ENCODE results near the gene STPG4.
A peak's percentile ranks its signal among the peaks of the same experiment; 100 is the strongest.
"Not testable (repeated sequence)": the region's sequence is repeated elsewhere in the genome, so short reads cannot be mapped to it uniquely, and the experiment has no call there.

STPG4 gene

DNA sequence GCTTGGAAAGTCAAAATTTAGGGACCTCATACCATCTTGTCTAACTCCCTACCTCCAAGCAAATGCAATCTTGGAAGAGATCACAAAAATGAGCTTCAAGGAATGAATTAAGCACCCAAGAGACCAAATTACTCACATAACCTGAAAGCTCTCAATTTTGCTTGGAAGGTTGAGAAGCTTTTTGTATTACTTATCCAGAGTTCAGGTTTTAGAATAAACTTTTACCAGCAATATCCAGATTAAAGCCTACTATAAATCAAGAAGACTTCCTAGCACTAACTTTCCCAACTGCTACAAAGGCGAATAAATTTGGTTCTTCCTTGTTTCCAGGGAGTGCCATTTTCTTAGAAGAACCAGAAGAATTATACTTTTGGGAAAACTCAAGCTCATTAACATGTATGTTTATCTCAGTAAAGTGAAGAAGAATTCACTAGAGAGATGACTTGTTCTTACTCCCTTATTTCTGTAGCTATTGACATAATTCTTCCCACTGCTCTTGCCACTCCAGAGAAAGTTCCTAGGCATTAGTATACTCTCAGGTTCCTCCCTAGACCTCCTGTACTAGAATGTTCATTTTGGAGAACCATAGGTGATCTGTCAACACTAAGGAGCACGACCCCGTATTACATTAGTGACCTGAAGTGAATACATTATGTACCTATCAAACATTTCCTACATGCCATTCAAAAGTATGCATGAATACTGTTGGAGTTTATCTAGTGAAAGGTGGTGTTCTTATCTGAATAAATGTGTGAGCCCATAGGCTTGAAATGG, 18.0 kb upstream of the STPG4 start:
- Histone ChIP-seq H3K4me3 (ENCODE audit: low read depth, low read length) (peak overlapping the region; percentile 91), H3K36me3 (ENCODE audit: control insufficient read depth, insufficient read depth, low read length) (peaks cover 39% of the 10 kb centered on the region), H3K9ac (ENCODE audit: low read length) (no peak overlapping the region), H3K27ac (ENCODE audit: low read depth, low read length) (no peak overlapping the region), H3K27me3 (ENCODE audit: control insufficient read depth, insufficient read depth, low read length) (no peaks in the 10 kb centered on the region), H3K4me1 (ENCODE audit: control insufficient read depth, insufficient read depth, low read length) (peaks cover 41% of the 10 kb centered on the region), H3K9me3 (ENCODE audit: control insufficient read depth, insufficient read depth, low read depth, low read length) (no peaks in the 10 kb centered on the region)

DNA sequence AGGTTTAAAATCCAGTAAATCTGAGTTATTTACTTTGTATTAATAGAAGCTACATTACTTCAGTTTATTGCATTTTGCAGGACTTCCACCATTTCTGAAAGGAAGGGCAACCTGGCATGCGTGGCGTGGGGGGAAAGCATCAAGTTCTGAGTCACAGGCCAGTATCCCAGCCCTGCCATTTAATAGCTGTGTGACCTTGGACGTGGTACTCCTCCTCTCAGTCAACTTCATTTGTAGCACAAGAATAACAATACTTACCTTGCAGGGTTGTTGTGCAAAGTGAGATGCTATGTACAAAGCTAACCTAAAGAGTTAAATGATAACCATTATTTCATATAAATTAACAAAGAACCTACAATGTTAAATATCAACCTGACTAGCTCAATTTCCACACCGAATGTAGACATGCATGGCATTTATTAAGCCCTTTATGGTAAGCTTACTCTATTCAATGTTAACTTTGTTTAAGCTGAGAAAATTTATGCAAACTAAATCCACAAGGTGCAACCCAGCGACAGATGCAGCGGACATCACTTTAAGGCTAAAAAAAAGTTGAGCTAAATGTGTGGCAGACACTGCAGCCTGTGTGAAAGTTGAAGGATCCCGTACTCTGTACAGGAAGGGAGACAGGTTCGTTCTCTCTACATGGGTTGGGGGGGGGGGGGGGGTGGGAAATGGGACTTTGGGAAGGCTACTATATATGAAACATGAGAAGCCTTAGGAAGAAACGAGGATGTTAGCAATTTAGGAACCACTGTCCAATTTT, 17.2 kb upstream of the STPG4 start:
- Histone ChIP-seq H3K27me3 (ENCODE audit: control insufficient read depth, insufficient read depth, low read length) (no peaks in the 10 kb centered on the region), H3K9ac (ENCODE audit: low read length) (no peak overlapping the region), H3K4me1 (ENCODE audit: control insufficient read depth, insufficient read depth, low read length) (peaks cover 33% of the 10 kb centered on the region), H3K9me3 (ENCODE audit: control insufficient read depth, insufficient read depth, low read depth, low read length) (no peaks in the 10 kb centered on the region), H3K4me3 (ENCODE audit: low read depth, low read length) (peak overlapping the region; percentile 91; the same call in 1 of the 2 replicates), H3K27ac (ENCODE audit: low read depth, low read length) (no peak overlapping the region), H3K36me3 (ENCODE audit: control insufficient read depth, insufficient read depth, low read length) (peaks cover 46% of the 10 kb centered on the region)

DNA sequence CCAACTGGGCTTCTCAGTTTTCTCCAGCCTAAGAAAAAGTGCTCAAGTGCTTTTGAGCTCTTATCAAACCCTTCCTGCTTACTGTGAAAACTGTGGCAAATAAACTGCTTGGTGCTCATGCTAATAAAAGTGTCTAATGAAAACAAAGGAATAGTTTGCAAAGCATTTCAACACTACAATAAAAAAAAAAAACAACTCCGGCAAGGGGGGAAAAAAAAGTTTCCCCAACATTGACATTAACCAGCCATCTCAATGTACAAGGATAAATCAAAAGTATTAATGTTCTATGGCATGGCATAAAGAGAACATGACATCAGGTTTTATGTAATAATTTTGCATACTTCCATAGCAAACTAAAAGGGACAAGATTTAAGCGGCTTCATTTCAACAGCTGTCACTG, 14.7 kb upstream of the STPG4 start:
- Histone ChIP-seq H3K9me3 (ENCODE audit: control insufficient read depth, insufficient read depth, low read depth, low read length) (no peaks in the 10 kb centered on the region), H3K9ac (ENCODE audit: low read length) (no peak overlapping the region), H3K27ac (ENCODE audit: low read depth, low read length) (no peak overlapping the region), H3K36me3 (ENCODE audit: control insufficient read depth, insufficient read depth, low read length) (peaks cover 71% of the 10 kb centered on the region), H3K4me1 (ENCODE audit: control insufficient read depth, insufficient read depth, low read length) (peaks cover 27% of the 10 kb centered on the region), H3K4me3 (ENCODE audit: low read depth, low read length) (no peak overlapping the region), H3K27me3 (ENCODE audit: control insufficient read depth, insufficient read depth, low read length) (no peaks in the 10 kb centered on the region)

DNA sequence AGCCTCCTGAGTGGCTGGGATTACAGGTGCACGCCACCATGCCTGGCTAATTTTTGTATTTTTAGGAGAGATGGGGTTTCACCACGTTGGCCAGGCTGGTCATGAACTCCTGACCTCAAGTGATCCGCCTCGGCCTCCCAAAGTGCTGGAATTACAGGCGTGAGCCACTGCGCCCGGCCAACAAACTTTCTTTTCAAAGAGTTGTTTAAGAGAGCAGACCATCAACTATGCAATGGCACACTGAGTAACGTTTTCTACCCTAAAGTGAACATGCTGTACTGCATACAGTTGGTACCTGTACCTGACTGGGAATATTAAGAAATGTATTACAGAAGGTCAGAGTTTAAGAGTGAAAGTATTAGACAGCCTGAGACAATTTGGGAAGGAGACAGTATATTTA, 13.8 kb upstream of the STPG4 start:
- Histone ChIP-seq H3K4me1 (ENCODE audit: control insufficient read depth, insufficient read depth, low read length) (peaks cover 27% of the 10 kb centered on the region), H3K36me3 (ENCODE audit: control insufficient read depth, insufficient read depth, low read length) (peaks cover 78% of the 10 kb centered on the region)
- H3K4me3 ChIP-seq (ENCODE audit: low read depth, low read length); H3K27me3 ChIP-seq (ENCODE audit: control insufficient read depth, insufficient read depth, low read length); H3K9ac ChIP-seq (ENCODE audit: low read length); H3K9me3 ChIP-seq (ENCODE audit: control insufficient read depth, insufficient read depth, low read depth, low read length); H3K27ac ChIP-seq (ENCODE audit: low read depth, low read length): not testable (repeated sequence)

DNA sequence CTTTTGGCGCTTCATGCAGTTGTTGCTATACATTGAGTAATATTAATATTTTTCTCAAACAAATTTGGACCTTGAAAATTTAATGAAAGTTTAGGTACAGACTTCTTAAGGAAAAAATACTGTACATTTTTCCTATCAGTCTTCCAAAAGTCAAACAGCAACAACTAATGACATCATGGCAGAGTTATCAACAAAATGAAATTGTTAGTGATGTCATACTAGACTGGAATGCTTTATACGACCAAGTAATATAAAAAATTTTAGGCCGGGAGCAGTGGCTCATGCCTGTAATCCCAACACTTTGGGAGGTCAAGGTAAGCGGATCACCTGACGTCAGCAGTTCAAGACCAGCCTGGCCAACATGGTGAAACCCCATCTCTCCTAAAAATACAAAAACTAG, 12.0 kb upstream of the STPG4 start:
- H3K36me3 ChIP-seq (ENCODE audit: control insufficient read depth, insufficient read depth, low read length): peaks cover 91% of the 10 kb centered on the region
- no peaks in the 10 kb centered on the region for H3K9me3 ChIP-seq (ENCODE audit: control insufficient read depth, insufficient read depth, low read depth, low read length)
- H3K4me3 ChIP-seq (ENCODE audit: low read depth, low read length): no peak overlapping the region
- peaks cover 13% of the 10 kb centered on the region for H3K4me1 ChIP-seq (ENCODE audit: control insufficient read depth, insufficient read depth, low read length)
- H3K27ac ChIP-seq (ENCODE audit: low read depth, low read length): no peak overlapping the region
- H3K9ac ChIP-seq (ENCODE audit: low read length): no peak overlapping the region
- H3K27me3 ChIP-seq (ENCODE audit: control insufficient read depth, insufficient read depth, low read length): no peaks in the 10 kb centered on the region

DNA sequence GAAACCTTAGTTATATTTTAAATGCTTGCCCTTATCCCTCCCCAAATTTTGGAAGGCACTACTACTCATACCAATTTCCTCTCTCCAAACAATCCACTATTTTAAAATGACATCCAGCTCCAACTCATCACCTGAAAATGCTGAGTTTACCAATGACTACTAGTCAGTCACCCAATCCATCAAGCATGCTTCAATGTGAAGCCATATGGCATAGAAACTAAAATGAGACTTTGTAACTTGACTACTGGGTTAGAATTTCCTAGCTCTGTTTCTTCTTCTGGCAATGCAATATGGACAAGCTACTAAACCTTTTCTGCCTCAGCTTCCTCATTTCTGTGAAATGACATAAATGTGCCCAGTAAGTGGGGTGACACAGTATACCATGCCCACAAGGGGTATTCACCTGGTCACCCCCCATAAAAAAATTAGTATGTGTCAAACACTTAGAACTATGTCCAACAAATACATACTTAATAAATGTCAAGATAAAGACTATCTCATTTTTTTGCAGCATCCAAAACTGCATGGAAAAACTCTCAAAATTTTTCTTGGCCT, 10.0 kb upstream of the STPG4 start:
- H3K27me3 ChIP-seq (ENCODE audit: control insufficient read depth, insufficient read depth, low read length): no peaks in the 10 kb centered on the region
- no peak overlapping the region for H3K27ac ChIP-seq (ENCODE audit: low read depth, low read length)
- H3K4me3 ChIP-seq (ENCODE audit: low read depth, low read length): no peak overlapping the region
- H3K36me3 ChIP-seq (ENCODE audit: control insufficient read depth, insufficient read depth, low read length): peaks cover 96% of the 10 kb centered on the region
- H3K9ac ChIP-seq (ENCODE audit: low read length): no peak overlapping the region
- no peaks in the 10 kb centered on the region for H3K4me1 ChIP-seq (ENCODE audit: control insufficient read depth, insufficient read depth, low read length)
- no peaks in the 10 kb centered on the region for H3K9me3 ChIP-seq (ENCODE audit: control insufficient read depth, insufficient read depth, low read depth, low read length)

DNA sequence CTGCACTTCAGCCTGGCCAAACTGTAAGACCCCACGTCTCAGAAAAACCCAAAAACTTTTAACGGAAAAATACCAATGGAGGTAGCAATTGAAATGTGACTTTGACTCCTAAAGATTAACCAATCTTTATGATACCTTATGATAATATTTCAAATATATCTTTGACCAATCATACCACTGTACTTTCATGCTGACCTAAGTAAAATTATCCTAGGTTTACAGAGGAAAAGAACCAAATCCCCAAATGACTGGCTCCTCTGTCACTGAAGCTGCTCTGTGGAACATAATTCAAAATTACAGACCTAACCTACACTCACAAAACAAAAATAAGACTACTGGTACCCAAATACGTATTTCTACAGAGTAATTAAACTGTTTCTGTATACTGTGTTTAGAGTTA, 7.7 kb upstream of the STPG4 start:
- no peak overlapping the region for H3K4me3 ChIP-seq (ENCODE audit: low read depth, low read length)
- H3K36me3 ChIP-seq (ENCODE audit: control insufficient read depth, insufficient read depth, low read length): peaks cover 93% of the 10 kb centered on the region
- no peaks in the 10 kb centered on the region for H3K4me1 ChIP-seq (ENCODE audit: control insufficient read depth, insufficient read depth, low read length)
- no peaks in the 10 kb centered on the region for H3K27me3 ChIP-seq (ENCODE audit: control insufficient read depth, insufficient read depth, low read length)
- no peak overlapping the region for H3K9ac ChIP-seq (ENCODE audit: low read length)
- H3K9me3 ChIP-seq (ENCODE audit: control insufficient read depth, insufficient read depth, low read depth, low read length): no peaks in the 10 kb centered on the region
- H3K27ac ChIP-seq (ENCODE audit: low read depth, low read length): no peak overlapping the region

DNA sequence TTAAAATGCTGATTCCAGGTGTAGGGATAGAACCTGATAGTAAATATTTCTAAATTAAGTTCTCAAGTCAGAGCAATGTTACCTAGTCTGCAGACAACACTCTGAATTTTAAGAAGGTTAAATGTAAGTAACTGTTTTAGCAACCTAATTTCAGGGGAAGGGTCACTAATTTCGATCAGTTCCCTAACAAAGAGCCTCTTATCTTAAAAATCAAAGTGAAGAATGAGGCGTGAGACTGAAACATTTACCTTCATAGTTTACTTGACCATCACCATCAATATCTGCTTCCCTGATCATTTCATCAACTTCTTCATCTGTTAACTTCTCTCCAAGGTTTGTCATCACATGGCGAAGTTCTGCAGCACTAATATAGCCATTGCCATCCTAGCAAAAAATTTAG, 6.4 kb upstream of the STPG4 start:
- Histone ChIP-seq H3K27ac (ENCODE audit: low read depth, low read length) (no peak overlapping the region), H3K4me1 (ENCODE audit: control insufficient read depth, insufficient read depth, low read length) (no peaks in the 10 kb centered on the region), H3K27me3 (ENCODE audit: control insufficient read depth, insufficient read depth, low read length) (no peaks in the 10 kb centered on the region), H3K9me3 (ENCODE audit: control insufficient read depth, insufficient read depth, low read depth, low read length) (no peaks in the 10 kb centered on the region), H3K9ac (ENCODE audit: low read length) (no peak overlapping the region), H3K36me3 (ENCODE audit: control insufficient read depth, insufficient read depth, low read length) (peaks cover 81% of the 10 kb centered on the region), H3K4me3 (ENCODE audit: low read depth, low read length) (no peak overlapping the region)

DNA sequence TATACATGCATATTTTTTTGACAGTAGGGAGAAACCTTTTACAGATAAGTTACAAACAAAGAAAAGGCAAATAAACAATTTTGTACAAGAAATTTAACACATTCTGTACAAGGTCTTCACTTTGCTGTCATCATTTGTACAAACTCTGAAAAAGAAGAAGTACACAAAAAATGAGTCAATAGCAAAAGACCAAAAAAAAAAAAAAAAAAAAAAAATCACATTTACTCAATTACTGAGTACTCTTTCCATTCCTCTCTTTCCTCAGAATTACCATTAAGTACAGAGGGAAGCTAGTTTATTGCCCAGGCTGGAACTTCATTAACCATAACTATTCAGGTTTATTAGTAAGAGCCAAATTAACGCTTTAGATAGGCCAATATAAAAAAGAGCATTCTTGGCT, 5.6 kb upstream of the STPG4 start:
- H3K9me3 ChIP-seq (ENCODE audit: control insufficient read depth, insufficient read depth, low read depth, low read length): no peaks in the 10 kb centered on the region
- H3K27ac ChIP-seq (ENCODE audit: low read depth, low read length): no peak overlapping the region
- H3K36me3 ChIP-seq (ENCODE audit: control insufficient read depth, insufficient read depth, low read length): peaks cover 73% of the 10 kb centered on the region
- H3K27me3 ChIP-seq (ENCODE audit: control insufficient read depth, insufficient read depth, low read length): no peaks in the 10 kb centered on the region
- no peaks in the 10 kb centered on the region for H3K4me1 ChIP-seq (ENCODE audit: control insufficient read depth, insufficient read depth, low read length)
- H3K4me3 ChIP-seq (ENCODE audit: low read depth, low read length): no peak overlapping the region
- H3K9ac ChIP-seq (ENCODE audit: low read length): no peak overlapping the region

DNA sequence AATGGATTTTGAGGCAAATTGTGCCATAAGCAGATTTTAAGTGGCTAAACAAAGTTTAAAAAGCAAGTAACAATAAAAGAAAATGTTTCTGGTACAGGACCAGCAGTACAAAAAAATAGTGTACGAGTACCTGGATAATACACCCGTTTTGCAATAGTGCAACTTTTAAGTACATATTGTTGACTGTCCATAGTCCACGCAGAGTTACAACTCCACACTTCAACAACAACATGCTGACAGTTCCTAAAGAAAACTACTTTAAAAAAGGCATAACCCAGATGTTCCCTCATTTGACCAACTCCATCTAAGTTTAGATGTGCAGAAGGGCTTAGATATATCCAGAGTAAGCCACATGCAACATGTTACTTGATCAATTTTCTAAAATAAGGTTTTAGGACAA, 5.1 kb upstream of the STPG4 start:
- no peaks in the 10 kb centered on the region for H3K27me3 ChIP-seq (ENCODE audit: control insufficient read depth, insufficient read depth, low read length)
- peaks cover 69% of the 10 kb centered on the region for H3K36me3 ChIP-seq (ENCODE audit: control insufficient read depth, insufficient read depth, low read length)
- H3K27ac ChIP-seq (ENCODE audit: low read depth, low read length): no peak overlapping the region
- H3K9ac ChIP-seq (ENCODE audit: low read length): no peak overlapping the region
- no peak overlapping the region for H3K4me3 ChIP-seq (ENCODE audit: low read depth, low read length)
- no peaks in the 10 kb centered on the region for H3K4me1 ChIP-seq (ENCODE audit: control insufficient read depth, insufficient read depth, low read length)
- no peaks in the 10 kb centered on the region for H3K9me3 ChIP-seq (ENCODE audit: control insufficient read depth, insufficient read depth, low read depth, low read length)

DNA sequence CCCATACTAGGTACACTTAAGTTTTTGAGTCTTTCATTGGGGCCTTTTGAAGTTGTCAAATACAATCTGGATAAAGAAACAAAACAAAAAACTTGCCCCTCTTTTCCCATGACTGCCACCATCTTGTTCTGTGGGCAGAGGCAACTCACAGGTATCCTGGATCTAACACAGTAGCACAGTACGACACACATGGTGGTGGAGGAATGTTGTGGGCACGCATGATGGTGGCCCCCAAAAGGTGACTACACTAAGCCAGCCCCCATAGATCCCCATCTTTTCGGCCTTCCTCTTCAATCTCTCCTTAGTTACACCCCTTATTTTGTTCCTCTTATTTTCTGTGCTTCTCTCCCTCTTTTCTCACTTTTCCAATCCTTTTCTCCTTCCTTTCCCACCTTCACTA, 4.5 kb upstream of the STPG4 start:
- Histone ChIP-seq H3K9ac (ENCODE audit: low read length) (no peak overlapping the region), H3K4me3 (ENCODE audit: low read depth, low read length) (no peak overlapping the region), H3K9me3 (ENCODE audit: control insufficient read depth, insufficient read depth, low read depth, low read length) (no peaks in the 10 kb centered on the region), H3K27ac (ENCODE audit: low read depth, low read length) (no peak overlapping the region), H3K36me3 (ENCODE audit: control insufficient read depth, insufficient read depth, low read length) (peaks cover 66% of the 10 kb centered on the region), H3K27me3 (ENCODE audit: control insufficient read depth, insufficient read depth, low read length) (no peaks in the 10 kb centered on the region), H3K4me1 (ENCODE audit: control insufficient read depth, insufficient read depth, low read length) (no peaks in the 10 kb centered on the region)
